Stimulated activated CD4-positive, alpha-beta T cell treated with anti-CD3 and anti-CD28 coated beads, Interleukin-15, amount 100 ng/mL, for 24 hours (primary cell): ENCODE results near the gene PHGDH.
"Not testable (repeated sequence)": the region's sequence is repeated elsewhere in the genome, so short reads cannot be mapped to it uniquely, and the experiment has no call there.

ENCODE experiments used
- DNase-seq: peaks from one replicate; pipeline ENCODE4 v3.0.0-alpha.2; 2020

PHGDH gene

GRCh38 chr1:119701659-119702058, 10.1 kb upstream of the PHGDH start:
- no peak for DNase-seq

- no peak for DNase-seq
These were observed 9.3 kb upstream of the PHGDH start for GRCh38 chr1:119702384-119702783.

GRCh38 chr1:119703666-119704450, 7.9 kb upstream of the PHGDH start:
- DNase-seq: no peak

GRCh38 chr1:119706599-119706998, 5.1 kb upstream of the PHGDH start:
- not testable (repeated sequence) for DNase-seq

- DNase-seq: not testable (repeated sequence)
These were observed 354 bp upstream of the PHGDH start for GRCh38 chr1:119711356-119711803.

- DNase-seq: peak; percentile 77
These were observed 756 bp downstream of the PHGDH start for GRCh38 chr1:119712342-119713038.

GRCh38 chr1:119713039-119713748, 1.5 kb downstream of the PHGDH start:
- no peak for DNase-seq

- DNase-seq: no peak
These were observed 2.2 kb downstream of the PHGDH start for GRCh38 chr1:119713749-119714456.

- DNase-seq: no peak
These were observed 2.8 kb downstream of the PHGDH start for GRCh38 chr1:119714583-119714982.

- no peak for DNase-seq
These were observed 3.8 kb downstream of the PHGDH start for GRCh38 chr1:119715542-119715941.

GRCh38 chr1:119718409-119718808, 6.7 kb downstream of the PHGDH start:
- no peak for DNase-seq

GRCh38 chr1:119718972-119719371, 7.2 kb downstream of the PHGDH start:
- no peak for DNase-seq

GRCh38 chr1:119720866-119721440, 9.2 kb downstream of the PHGDH start:
- no peak for DNase-seq

GRCh38 chr1:119721896-119722295, 10.2 kb downstream of the PHGDH start:
- DNase-seq: no peak

- no peak for DNase-seq
These were observed 13.0 kb downstream of the PHGDH start for GRCh38 chr1:119724611-119725218.

- no peak for DNase-seq
These were observed 13.9 kb downstream of the PHGDH start for GRCh38 chr1:119725626-119726025.

- no peak for DNase-seq
These were observed 16.3 kb downstream of the PHGDH start for GRCh38 chr1:119727991-119728390.

- no peak for DNase-seq
These were observed 17.3 kb downstream of the PHGDH start for GRCh38 chr1:119729044-119729443.

- no peak for DNase-seq
These were observed 19.3 kb downstream of the PHGDH start for GRCh38 chr1:119731060-119731459.

- DNase-seq: no peak
These were observed 20.2 kb downstream of the PHGDH start for GRCh38 chr1:119731741-119732430.

- no peak for DNase-seq
These were observed 20.9 kb downstream of the PHGDH start for GRCh38 chr1:119732465-119733168.
